Mesenteric fat pad (tissue), 1 donor: ENCODE measurements around the gene DIAPH1. TPM values are rescaled to one million over a fixed set of nuclear protein-coding genes. Genes with fewer than 3 reads are reported as not detected.
A peak's percentile ranks its signal among the peaks of the same experiment; 100 is the strongest.

Source experiments
- DNase-seq: peaks from one replicate; pipeline ENCODE4 v3.0.0-alpha.2; 2020; ENCODE audit warnings: low spot score
- long read RNA-seq: library from polyadenylated mRNA; unstranded; transcript quantifications from one replicate; pipeline ENCODE4 v2.0.0, GENCODE V29; 2020
- total RNA-seq: library from RNA; stranded (reverse); fragmentation: NEBNext Ultra II Directional; extraction: Animal tissue kit (Norgen Biotek cat#: 25700); gene quantifications from one replicate; pipeline ENCODE4 v1.2.1, GENCODE V29; 2021
- donor health status: DM: yes; HTN: yes; CAD: no.

Gene DIAPH1
- total RNA-seq: 49.5 TPM
- long read RNA-seq, partial matches to known transcripts: 7 of 35 reads
- long read RNA-seq, other reads (novel, unspliced or antisense): 25 of 35 reads

DNA sequence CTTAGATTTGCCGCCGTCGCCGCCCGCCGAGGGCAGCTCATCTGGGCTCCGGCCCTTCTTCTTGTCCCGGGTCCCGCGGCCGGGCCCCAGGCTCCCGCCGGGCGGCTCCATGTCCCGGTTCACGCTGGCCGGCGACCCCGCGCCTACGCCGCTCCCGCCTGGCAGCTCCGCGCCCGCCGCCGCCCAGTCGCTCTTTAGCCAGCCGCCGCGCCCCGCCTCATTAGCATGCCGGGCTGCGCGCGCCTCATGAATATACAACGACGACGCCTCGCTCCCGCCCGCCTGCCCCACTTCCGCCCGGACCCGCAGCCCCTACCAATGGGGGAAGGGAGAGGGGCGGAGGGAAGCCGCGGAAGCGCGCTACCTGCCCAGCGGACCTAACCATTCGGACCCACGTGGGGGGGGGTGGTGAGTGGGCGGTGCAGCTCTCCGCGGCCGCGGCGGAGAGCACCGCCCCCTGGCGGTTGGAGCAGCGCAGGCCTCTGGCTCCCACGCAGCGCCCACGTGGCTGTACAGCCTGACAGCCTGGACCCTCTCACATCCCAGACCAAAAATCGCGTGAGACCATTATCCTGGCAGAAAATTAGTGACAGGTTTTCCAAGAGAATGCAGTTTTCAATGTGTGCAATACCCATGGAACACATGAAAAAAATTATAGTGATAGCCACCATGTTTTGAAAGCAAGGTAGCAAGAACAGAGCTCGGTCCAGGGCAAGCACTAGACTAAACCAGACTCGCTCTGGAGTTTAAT, at the start of gene DIAPH1:
TSS of gene DIAPH1 (minus strand) at position 197 of the 751 bp plus-strand sequence. CDS start at position 111, 86 bp downstream.
- DNase-seq: peak; percentile 99

GRCh38 chr5:141665995-141666940, 47.5 kb upstream of the DIAPH1 start:
- DNase-seq: no peak

DNA sequence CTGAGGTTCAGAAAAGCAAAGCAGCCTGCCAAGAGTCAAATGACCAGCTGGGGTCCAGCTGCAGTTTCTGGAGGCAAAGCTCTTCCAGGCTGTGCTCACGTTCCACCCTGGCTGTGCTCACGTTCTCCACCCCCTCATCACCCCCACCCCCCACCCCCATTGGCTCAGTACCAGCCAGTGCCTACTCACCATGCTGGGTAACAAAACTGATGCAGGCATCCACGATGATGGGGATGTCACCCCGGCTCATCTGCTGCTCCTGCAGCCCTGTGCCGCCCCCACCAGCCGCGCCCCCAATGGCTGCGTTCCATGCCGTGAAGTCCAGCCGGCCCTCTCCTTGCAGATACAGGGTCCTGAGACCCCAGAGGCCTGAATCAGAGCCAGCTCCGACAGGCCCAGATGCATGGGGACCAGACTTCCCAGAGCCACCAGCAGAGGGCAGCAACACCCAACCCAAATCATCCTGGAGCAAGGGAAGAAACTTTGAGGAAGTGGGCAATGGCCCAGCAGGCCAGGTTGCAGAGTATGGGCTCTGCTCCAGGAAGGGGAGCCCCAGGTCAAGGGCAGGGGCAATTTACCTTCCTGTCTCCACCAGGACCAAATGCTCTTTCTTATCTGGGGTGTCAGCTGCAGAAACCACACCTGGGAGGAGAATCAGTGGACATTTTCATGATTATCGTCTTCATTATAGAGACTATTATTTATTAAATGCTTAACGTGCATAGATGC, 46.1 kb upstream of the DIAPH1 start:
- no peak for DNase-seq

DNA sequence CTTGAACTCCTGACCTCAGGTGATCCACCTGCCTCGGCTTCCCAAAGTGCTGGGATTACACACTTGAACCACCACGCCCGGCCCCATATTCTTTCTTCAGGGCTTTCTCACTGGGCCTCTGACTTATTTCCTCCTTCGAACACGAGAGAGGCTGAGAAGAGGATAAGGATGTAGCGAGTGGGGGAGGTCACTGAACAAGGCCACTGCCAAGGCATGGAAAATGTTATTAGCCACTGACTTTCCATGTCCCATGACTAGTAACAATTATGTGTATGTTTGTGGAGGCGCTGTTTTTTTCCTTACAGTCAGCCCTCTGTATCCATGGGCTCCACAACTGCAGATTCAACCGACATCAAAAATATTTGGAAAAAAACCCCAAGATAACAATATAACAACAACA, 44.7 kb upstream of the DIAPH1 start:
- DNase-seq: no peak

DNA sequence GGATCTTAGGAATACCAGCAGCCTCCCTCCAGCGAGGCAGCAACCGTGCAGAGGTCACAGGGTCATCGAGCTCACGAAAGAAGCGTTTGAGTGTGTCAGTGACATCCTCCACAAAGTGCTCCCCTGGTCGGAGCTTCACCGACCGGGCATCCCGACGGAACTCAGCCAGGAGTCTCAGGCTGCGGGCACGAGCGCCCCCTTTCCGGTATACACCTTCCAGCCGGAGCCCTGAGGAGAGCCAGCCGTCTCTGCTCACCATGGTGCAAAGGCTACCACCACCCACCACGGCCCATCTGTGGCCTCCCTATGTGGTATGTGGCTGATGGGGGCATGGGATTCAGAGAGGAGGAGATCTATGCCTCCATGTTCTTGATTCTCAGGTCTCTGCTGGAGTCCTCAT, 43.2 kb upstream of the DIAPH1 start:
- DNase-seq: no peak

DNA sequence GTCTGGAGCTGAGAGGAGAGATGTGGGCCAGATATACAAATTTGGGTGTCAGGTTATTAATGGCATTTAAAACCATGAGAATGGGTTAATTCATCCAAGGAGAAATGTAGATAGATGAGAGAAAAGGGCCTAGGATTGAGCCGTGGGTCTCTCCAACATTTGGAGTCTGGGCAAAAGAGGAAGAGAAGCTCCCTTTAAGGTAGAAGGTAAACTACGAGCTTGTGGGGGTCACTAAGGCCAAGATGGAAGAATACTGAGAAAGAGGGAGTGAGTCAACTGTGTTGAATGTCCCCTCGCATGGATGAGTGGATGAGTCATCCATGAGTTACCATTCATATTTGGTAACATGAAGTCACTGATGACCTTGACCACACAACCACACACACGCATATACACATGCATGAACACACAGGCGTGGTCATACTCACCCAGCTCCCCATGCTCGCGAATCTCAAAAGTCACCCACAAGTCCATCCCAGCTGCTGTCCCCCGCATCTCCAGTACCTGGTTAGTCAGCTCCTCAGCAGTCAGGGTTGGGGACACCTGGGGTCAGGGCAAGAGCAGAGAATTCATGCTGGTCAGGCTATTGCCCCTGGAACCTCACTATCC, 39.2 kb upstream of the DIAPH1 start:
- DNase-seq: no peak

DNA sequence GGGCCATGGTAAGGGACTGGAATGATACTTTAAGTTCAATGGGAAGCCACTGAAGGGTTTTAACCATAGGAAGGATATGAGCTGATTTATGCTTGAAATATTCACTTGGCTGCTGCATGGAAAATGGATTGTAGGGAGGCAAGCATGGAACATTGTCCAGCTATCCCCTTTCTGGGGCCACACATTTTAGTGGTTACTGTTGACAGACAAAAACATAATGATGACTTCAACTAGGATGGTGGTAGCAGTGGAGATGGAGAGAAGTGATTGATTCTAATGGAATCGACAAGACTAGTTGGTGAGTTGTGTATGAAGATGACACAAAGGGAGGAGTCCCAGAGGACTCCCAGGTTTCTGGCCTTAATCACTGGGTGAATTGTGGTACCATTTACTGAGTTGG, 38.6 kb upstream of the DIAPH1 start:
- DNase-seq: no peak

DNA sequence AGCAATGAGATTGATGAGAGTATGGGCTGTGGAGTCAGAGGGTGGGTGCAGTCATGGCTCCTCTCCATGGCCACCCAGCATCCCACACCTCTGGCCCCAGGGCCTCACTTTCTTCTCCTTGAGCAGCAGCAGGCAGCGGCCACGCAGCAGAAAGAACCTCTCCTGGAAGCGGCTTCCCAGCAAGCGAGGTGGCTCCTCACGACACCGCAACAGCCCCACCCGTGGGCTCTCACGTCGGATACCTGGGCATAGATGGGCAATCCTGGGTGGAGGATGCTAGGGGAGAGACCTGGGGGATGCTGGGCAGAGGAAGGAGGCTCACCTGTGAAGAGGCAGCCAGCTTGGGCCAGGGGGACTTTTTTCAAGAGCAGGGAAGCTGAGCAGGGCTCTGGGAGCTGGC, 37.6 kb upstream of the DIAPH1 start:
- no peak for DNase-seq

GRCh38 chr5:141655020-141655419, 36.2 kb upstream of the DIAPH1 start:
- DNase-seq: no peak

DNA sequence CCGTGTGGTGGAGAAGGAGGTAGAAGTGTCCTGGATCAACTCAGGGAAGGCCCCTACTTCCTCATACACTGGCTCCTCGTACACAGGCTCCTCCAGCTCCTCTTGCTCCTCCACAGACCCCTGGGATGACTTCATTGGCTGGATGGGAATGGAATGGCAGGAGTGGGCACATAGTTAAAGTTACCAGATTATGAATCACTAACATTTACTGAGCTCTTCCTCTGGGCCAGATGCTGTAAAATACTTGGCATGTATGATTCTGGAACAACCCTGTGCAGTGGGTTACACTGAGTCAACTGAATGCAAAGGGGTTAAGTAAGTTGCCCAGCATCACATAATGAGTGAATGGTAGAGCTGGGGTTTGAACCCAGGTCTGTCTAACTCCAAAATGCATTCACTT, 35.5 kb upstream of the DIAPH1 start:
- no peak for DNase-seq

- DNase-seq: no peak
These were observed 32.9 kb upstream of the DIAPH1 start for GRCh38 chr5:141651728-141652105.

DNA sequence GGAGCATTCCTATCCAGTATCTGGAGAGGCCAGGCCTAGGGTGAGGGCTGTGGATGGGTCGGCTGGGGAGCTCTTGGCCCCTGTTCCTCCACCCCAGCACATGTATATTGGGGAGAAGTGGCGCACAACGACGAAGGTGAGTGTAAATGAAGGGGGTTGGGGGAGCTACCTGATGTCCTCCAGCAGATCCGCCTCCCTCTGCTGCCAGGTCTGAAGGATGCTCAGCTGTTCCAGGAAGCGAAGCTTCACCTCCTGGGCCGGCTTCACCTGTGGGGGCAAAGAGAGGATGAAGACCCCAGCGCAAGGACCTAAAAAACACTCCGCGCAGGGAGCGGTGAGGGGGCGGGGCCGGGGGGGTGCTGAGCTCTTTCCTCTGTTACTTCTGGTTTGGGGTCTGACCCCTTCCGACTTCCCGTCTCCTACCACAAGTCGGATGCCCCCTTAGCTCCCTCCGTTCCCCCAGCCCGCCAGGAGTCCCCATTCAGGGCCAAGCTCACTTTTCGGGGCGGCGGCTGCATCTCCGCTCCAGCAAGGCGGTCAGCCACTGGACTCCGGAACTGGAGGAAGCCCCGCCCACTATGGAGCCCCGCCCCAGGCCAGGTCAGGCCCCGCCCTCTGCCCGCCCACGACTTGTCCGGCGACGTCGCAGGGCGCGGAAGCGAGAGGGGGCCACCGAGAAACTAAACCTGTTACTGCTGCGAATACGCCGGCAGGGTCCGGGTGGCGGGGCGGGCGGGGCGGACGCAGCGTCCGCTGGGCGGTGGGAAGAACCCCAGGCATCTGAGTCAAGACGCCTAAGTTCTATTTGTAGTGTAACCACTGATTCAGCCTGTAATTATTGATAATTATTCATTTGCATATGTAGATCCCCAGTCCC, 32.3 kb upstream of the DIAPH1 start, which contains the start of gene FCHSD1:
TSS of gene FCHSD1 (minus strand) at position 568 of the 877 bp plus-strand sequence. CDS start at position 518, 50 bp downstream.
- peak; percentile 97 for DNase-seq

- no peak for DNase-seq
These were observed 31.2 kb upstream of the DIAPH1 start for GRCh38 chr5:141649972-141650371.

DNA sequence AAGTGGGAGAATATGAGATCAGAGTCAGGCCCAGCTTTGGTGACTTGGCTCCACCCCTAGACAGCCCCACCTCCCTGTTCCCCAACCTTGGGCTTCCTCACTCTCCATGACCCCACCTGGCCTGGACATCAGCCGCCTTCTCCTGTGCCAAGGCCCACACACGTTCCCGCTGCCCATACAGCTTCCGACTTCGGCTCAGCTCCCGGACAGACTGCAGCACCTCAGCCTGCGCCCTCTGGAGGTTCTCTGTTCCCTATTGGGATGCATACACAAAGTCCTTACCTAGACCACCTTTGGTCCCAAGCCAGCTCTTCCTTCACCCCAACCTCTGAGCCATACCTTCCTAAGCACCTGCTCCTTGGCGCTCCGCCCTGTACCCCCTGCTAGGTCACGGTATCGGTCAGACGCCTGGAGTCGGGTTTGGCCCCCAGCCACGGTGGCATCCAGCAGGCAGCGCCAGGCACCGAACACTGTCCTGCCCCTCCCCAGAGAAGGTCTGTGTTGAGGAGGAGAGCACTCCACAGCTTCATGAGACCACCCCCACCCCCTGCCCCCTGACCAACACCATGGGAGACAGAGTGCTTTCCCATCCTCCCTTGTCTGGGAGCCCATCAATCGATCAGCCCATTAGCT, 30.4 kb upstream of the DIAPH1 start:
- DNase-seq: peak; percentile 85

DNA sequence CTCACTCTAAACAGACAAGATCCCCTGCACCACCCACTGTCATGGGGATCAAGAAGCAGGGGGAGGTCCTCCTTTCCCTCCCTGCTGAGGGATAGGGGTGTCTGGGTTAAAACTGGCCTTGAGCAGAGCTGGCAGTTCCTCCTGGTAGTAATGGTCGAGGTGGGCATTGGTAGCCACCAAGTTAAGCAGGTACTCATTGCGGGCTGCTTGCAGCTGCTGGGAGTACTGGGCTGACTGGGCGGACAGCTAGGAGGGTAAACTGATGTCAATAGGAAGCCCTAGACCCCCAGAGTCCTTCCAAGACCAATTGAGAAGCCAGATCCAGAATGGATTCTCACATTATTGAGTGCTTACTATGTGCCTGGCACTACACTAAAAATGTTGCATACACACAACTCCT, 29.1 kb upstream of the DIAPH1 start:
- DNase-seq: no peak

DNA sequence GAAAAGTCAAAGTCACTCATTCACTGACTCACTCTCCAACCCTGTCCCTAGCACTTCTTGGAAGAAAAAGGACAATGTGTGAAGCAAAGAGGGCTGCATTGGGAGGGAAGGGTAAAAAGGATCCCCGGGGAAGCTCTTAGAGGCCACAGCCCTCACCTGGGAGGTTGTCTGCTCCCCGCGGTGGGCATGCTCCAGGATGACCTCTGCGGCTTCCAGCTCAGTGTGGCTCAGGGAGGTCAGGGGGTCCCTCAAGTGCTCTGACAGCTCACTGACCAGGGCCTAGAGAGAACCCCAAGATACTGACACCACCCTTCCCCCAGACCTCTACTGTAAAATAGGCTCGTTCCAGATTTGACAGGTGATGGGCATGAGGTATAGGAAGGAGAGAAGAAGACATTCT, 28.4 kb upstream of the DIAPH1 start:
- no peak for DNase-seq

DNA sequence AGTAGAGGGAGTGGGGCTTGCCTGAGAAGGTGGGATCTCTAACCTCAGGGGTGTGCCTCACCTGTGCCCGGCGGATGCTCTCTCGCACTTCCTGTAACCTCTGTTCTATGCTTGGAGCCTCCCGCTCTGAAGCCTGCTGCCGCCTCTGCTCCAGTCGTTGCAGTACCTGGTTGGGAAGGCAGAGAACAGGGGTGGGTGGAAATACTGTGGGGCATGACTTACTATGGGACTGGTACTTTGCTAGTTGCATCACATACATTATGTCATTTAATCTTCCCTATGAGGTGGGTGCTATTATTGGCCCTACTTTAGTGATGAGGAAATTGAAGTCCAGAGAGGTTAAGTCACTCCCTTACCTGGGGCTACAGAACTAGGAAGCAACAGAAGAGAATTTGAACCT, 27.2 kb upstream of the DIAPH1 start:
- no peak for DNase-seq

DNA sequence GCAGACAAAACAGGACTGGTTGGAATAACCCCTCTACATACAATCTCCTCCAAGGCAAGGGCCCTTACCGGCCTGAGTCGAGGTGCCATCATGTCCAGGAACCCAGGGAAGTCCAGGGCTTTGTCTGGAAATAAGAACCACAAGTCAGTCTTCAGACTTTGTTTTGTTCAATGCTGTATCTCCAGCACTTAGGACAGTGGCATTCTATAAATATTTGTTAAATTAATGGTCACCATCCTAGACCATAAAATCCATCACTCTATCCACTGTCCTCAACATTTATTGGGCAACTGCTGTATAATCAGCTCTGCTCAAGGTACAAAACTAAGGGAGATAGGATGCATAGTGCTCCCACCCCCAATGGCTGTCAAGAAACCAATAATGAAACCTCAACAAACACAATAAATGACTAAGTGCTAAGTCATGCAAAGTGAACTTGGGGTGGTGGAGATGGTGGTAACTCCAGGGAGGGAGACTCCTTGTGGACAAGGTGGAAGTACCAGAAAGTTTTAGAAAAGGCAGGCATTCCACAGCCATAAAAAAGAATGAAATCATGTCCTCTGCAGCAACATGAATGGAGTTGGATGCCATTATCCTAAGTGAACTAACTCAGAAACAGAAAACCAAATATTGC, 23.0 kb upstream of the DIAPH1 start:
- DNase-seq: no peak

DNA sequence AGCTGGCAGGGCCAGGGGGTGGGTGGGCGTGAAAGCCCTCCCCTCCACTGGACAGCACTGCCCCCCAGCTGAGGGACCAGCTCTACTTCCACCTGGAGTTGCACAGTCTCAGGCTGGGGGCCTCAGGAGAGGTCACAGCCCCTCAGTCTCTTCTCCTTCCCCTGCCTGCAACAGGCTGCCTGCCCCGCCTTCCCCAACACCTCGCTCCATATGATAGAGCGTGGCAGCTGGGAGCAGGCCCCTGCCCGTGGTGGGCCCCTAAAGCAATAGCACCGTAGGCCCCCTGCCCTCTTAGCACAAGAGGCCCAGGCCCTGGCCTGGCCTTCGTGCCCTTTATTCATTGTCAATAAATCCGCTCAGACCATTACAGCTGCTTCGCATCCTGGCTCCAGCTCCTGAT, 21.9 kb upstream of the DIAPH1 start:
- DNase-seq: no peak
